ENCODE results near the gene LMLN. TPM values are rescaled to one million over a fixed set of nuclear protein-coding genes. Genes with fewer than 3 reads are reported as not detected.

Gene LMLN
- total RNA-seq, 6 experiments from 2014 or later, result 4.8 to 8.1 (median 6.4) TPM

- H3K27me3 Mint-ChIP-seq (ENCODE audit: insufficient read depth), result peaks cover 9% of the 10 kb centered on the region; the same call in 1 of the 2 replicates
- H3K9me3 Mint-ChIP-seq, result peaks cover 4% of the 10 kb centered on the region; the same call in 1 of the 2 replicates
- H3K4me3 Mint-ChIP-seq, result peak overlapping the region; percentile 98
- peak overlapping the region; percentile 99 for H3K27ac Mint-ChIP-seq
- DNase-seq, result no peak
- TF ChIP-seq CTCF (IDR thresholded peaks at IDR 0.05), result no peak
- H3K4me1 Mint-ChIP-seq (ENCODE audit: low read depth), result peaks cover 42% of the 10 kb centered on the region
- peaks cover 46% of the 10 kb centered on the region for H3K36me3 Mint-ChIP-seq (ENCODE audit: low read depth)
Measured at GRCh38 chr3:197950677-197951061, 9.3 kb upstream of the LMLN start.

GRCh38 chr3:197951392-197951990 lies 8.5 kb upstream of the LMLN start:
- Mint-ChIP-seq H3K27ac (peak overlapping the region; percentile 99), H3K9me3 (peaks cover 4% of the 10 kb centered on the region; the same call in 1 of the 2 replicates), H3K36me3 (ENCODE audit: low read depth) (peaks cover 53% of the 10 kb centered on the region), H3K27me3 (ENCODE audit: insufficient read depth) (peaks cover 9% of the 10 kb centered on the region; the same call in 1 of the 2 replicates), H3K4me3 (peak overlapping the region; percentile 98), H3K4me1 (ENCODE audit: low read depth) (peaks cover 47% of the 10 kb centered on the region)
- no peak for DNase-seq
- no peak for TF ChIP-seq CTCF (IDR thresholded peaks at IDR 0.05)

GRCh38 chr3:197952440-197952839 lies 7.6 kb upstream of the LMLN start:
- Mint-ChIP-seq H3K36me3 (ENCODE audit: low read depth) (peaks cover 62% of the 10 kb centered on the region), H3K9me3 (peaks cover 4% of the 10 kb centered on the region; the same call in 1 of the 2 replicates), H3K27ac (peak overlapping the region; percentile 26; the same call in 1 of the 2 replicates), H3K4me1 (ENCODE audit: low read depth) (peaks cover 56% of the 10 kb centered on the region), H3K4me3 (peak overlapping the region; percentile 98), H3K27me3 (ENCODE audit: insufficient read depth) (peaks cover 9% of the 10 kb centered on the region)
- no peak for TF ChIP-seq CTCF (IDR thresholded peaks at IDR 0.05)
- no peak for DNase-seq

- H3K9me3 Mint-ChIP-seq, result peaks cover 4% of the 10 kb centered on the region; the same call in 1 of the 2 replicates
- peaks cover 64% of the 10 kb centered on the region for H3K4me1 Mint-ChIP-seq (ENCODE audit: low read depth)
- H3K27me3 Mint-ChIP-seq (ENCODE audit: insufficient read depth), result peaks cover 9% of the 10 kb centered on the region
- no peak for DNase-seq
- no peak for TF ChIP-seq CTCF (IDR thresholded peaks at IDR 0.05)
- H3K27ac Mint-ChIP-seq, result peak overlapping the region; percentile 80
- peak overlapping the region; percentile 70 for H3K4me3 Mint-ChIP-seq
- H3K36me3 Mint-ChIP-seq (ENCODE audit: low read depth), result peaks cover 67% of the 10 kb centered on the region
Measured at GRCh38 chr3:197953325-197953724, 6.7 kb upstream of the LMLN start.

- Mint-ChIP-seq H3K27me3 (ENCODE audit: insufficient read depth) (peaks cover 11% of the 10 kb centered on the region), H3K4me3 (peak overlapping the region; percentile 70; the same call in 1 of the 2 replicates), H3K9me3 (peaks cover 4% of the 10 kb centered on the region; the same call in 1 of the 2 replicates), H3K27ac (peak overlapping the region; percentile 80), H3K36me3 (ENCODE audit: low read depth) (peaks cover 72% of the 10 kb centered on the region), H3K4me1 (ENCODE audit: low read depth) (peaks cover 64% of the 10 kb centered on the region)
- DNase-seq, result no peak
- no peak for TF ChIP-seq CTCF (IDR thresholded peaks at IDR 0.05)
Measured at GRCh38 chr3:197953881-197954280, 6.1 kb upstream of the LMLN start.
